Suprapubic skin (tissue), 4 donors: ENCODE data around the gene CPNE7. TPM values are rescaled to one million over a fixed set of nuclear protein-coding genes. Genes with fewer than 3 reads are reported as not detected.

ENCODE experiments used
- DNase-seq, 2 donors: peaks; one replicate each; pipeline ENCODE4 v3.0.0-alpha.2; 2019; ENCODE audit warnings: low spot score in 2 of 2
- H3K27ac ChIP-seq: fragments of 200-600 bp; sonication (generic); one replicate; pipeline ENCODE4 v1.5.1; 2019
- H3K27me3 ChIP-seq: fragments of 200-600 bp; sonication (generic); one replicate; pipeline ENCODE4 v1.5.1; 2019
- H3K36me3 ChIP-seq: fragments of 200-600 bp; sonication (generic); one replicate; pipeline ENCODE4 v1.5.1; 2019
- H3K4me1 ChIP-seq: fragments of 200-600 bp; sonication (generic); one replicate; pipeline ENCODE4 v1.5.1; 2019
- H3K4me3 ChIP-seq: fragments of 200-600 bp; sonication (generic); one replicate; pipeline ENCODE4 v1.5.1; 2019; ENCODE audit warnings: mild to moderate bottlenecking
- H3K9me3 ChIP-seq: fragments of 200-600 bp; sonication (generic); one replicate; pipeline ENCODE4 v1.5.1; 2019
- CTCF ChIP-seq, 2 donors: fragments of 200-600 bp in 1 of 2; fragments of 450-650 bp in 1 of 2; sonication (generic) in 1 of 2; IDR thresholded peaks; one replicate each; pipeline ENCODE4 v1.5.1; 2016 to 2019; ENCODE audit warnings: antibody characterized with exemption in 2 of 2, mild to moderate bottlenecking in 1 of 2, moderate library complexity in 1 of 2
- EP300 ChIP-seq: sonication (generic); formaldehyde crosslinking; IDR thresholded peaks from one replicate; pipeline ENCODE4 v1.6.1; 2017; ENCODE audit warnings: antibody characterized with exemption
- POLR2A ChIP-seq, 2 donors: fragments of 450-650 bp; IDR thresholded peaks; one replicate each; pipeline ENCODE4 v1.6.1; 2017; ENCODE audit warnings: antibody characterized with exemption in 2 of 2, mild to moderate bottlenecking in 2 of 2, moderate library complexity in 2 of 2
- POLR2AphosphoS5 ChIP-seq, 3 donors: sonication (generic); formaldehyde crosslinking; IDR thresholded peaks; one replicate each; pipeline ENCODE4 v1.6.1; 2017; ENCODE audit warnings: antibody characterized with exemption in 3 of 3
- WGBS: methylation state at CpG from one replicate; pipeline ENCODE4 v1.1.5; 2018; 5-methylcytosine and 5-hydroxymethylcytosine counted together
- total RNA-seq, 4 donors: library from RNA; depleted of rRNA; stranded (reverse); fragments of >200 nt; gene quantifications; one replicate each; pipeline ENCODE4 v1.1.0, GENCODE V29; 2016

The CPNE7 gene
- total RNA-seq, 4 donors from 2014 or later: 0.51 to 12.9 (median 2.9) TPM; not detected in 1

GRCh38 chr16:89621698-89622409 is 46.3 kb downstream of the CPNE7 start:
- Histone ChIP-seq H3K27ac (no peak overlapping the region), H3K9me3 (no peaks in the 10 kb centered on the region), H3K27me3 (peaks cover 32% of the 10 kb centered on the region), H3K4me3 (no peak overlapping the region), H3K4me1 (peaks cover 15% of the 10 kb centered on the region), H3K36me3 (no peaks in the 10 kb centered on the region)
- no peak for TF ChIP-seq POLR2AphosphoS5 (IDR thresholded peaks at IDR 0.05)
- TF ChIP-seq CTCF (IDR thresholded peaks at IDR 0.05): no peak
- TF ChIP-seq POLR2A (IDR thresholded peaks at IDR 0.05): no peak
- no peak for TF ChIP-seq EP300
- 68% methylated on average over 23 of the region's 32 CpGs for WGBS
- DNase-seq: no peak

GRCh38 chr16:89623511-89624261 is 48.1 kb downstream of the CPNE7 start:
- no peak overlapping the region for H3K27ac ChIP-seq
- WGBS: 20% methylated on average over 27 of the region's 28 CpGs

GRCh38 chr16:89624777-89625761 is 49.5 kb downstream of the CPNE7 start:
- Histone ChIP-seq H3K27me3 (peaks cover 31% of the 10 kb centered on the region), H3K27ac (no peak overlapping the region), H3K9me3 (no peaks in the 10 kb centered on the region), H3K36me3 (no peaks in the 10 kb centered on the region), H3K4me1 (peaks cover 11% of the 10 kb centered on the region), H3K4me3 (no peak overlapping the region)
- DNase-seq: no peak
- no peak for TF ChIP-seq CTCF (IDR thresholded peaks at IDR 0.05)
- no peak for TF ChIP-seq POLR2AphosphoS5 (IDR thresholded peaks at IDR 0.05)
- no peak for TF ChIP-seq POLR2A (IDR thresholded peaks at IDR 0.05)
- TF ChIP-seq EP300: no peak
- WGBS: 54% methylated on average over 20 of the region's 21 CpGs

More at GRCh38 chr16:89623511-89624261, 48.1 kb downstream of the CPNE7 start:
- TF ChIP-seq POLR2AphosphoS5 (IDR thresholded peaks at IDR 0.05) (no peak), POLR2A (IDR thresholded peaks at IDR 0.05) (no peak), CTCF (IDR thresholded peaks at IDR 0.05) (no peak), EP300 (no peak)
- DNase-seq: no peak
- Histone ChIP-seq H3K4me1 (peaks cover 11% of the 10 kb centered on the region), H3K36me3 (no peaks in the 10 kb centered on the region), H3K4me3 (no peak overlapping the region), H3K9me3 (no peaks in the 10 kb centered on the region), H3K27me3 (peaks cover 32% of the 10 kb centered on the region)

- H3K27me3 ChIP-seq: peaks cover 29% of the 10 kb centered on the region
- DNase-seq: no peak
These were observed 54.5 kb downstream of the CPNE7 start for GRCh38 chr16:89629827-89630610.

More at GRCh38 chr16:89629827-89630610, 54.5 kb downstream of the CPNE7 start:
- Histone ChIP-seq H3K9me3 (no peaks in the 10 kb centered on the region), H3K36me3 (no peaks in the 10 kb centered on the region), H3K4me3 (no peak overlapping the region), H3K27ac (no peak overlapping the region), H3K4me1 (peaks cover 7% of the 10 kb centered on the region)
- no peak for TF ChIP-seq POLR2AphosphoS5 (IDR thresholded peaks at IDR 0.05)
- TF ChIP-seq CTCF (IDR thresholded peaks at IDR 0.05): no peak
- TF ChIP-seq EP300: no peak
- no peak for TF ChIP-seq POLR2A (IDR thresholded peaks at IDR 0.05)
- WGBS: 93% methylated on average over 14 of the region's 17 CpGs
